Measurements from ENCODE around the gene COL7A1. TPM values are rescaled to one million over a fixed set of nuclear protein-coding genes. Genes with fewer than 3 reads are reported as not detected.

Gene COL7A1
- total and polyA plus RNA-seq, 2 of the 8 experiments (the other 6 are each of a cell fraction or from before 2014, with no cell fraction given) = 10.7 to 13.9 TPM

DNA sequence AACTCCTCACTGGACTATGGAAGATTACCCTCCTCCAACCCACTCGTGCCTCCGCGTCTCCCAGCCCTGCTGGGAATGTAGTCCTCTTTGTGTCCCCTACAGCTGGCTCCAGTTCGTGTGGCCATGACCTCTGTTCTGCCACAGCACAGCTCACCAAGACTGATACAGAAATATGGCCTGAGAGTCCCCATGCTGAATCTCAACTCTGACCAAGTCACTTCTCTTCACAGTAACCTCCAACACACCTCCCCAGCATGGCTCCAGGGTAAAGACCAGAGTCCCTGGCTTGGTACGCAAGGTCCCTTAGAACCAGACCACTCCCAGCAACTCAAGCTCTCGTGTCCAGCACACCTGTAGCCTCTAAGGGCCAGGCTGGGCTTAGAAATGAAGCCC, 2.3 kb upstream of the COL7A1 start (continued):
- TF ChIP-seq SP4 (IDR thresholded peaks at IDR 0.05; ENCODE audit: low read length) (no peak), BRCA1 (IDR thresholded peaks at IDR 0.05; ENCODE audit: low read depth, low read length) (no peak), JUN (IDR thresholded peaks at IDR 0.05; ENCODE audit: low read depth, low read length) (no peak), TAF1 (IDR thresholded peaks at IDR 0.05; ENCODE audit: low read depth, low read length) (no peak), CHD7 (IDR thresholded peaks at IDR 0.05; ENCODE audit: insufficient replicate concordance, low read length) (no peak), FOSL1 (IDR thresholded peaks at IDR 0.05; ENCODE audit: insufficient read depth, low read depth, low read length) (no peak), ZNF274 (IDR thresholded peaks at IDR 0.05; ENCODE audit: borderline replicate concordance, extremely low read depth, low read length) (no peak), CHD1 (IDR thresholded peaks at IDR 0.05; ENCODE audit: low read depth, low read length) (no peak)
- TF ChIP-seq, protein P1, sequence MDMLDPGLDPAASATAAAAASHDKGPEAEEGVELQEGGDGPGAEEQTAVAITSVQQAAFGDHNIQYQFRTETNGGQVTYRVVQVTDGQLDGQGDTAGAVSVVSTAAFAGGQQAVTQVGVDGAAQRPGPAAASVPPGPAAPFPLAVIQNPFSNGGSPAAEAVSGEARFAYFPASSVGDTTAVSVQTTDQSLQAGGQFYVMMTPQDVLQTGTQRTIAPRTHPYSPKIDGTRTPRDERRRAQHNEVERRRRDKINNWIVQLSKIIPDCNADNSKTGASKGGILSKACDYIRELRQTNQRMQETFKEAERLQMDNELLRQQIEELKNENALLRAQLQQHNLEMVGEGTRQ (IDR thresholded peaks at IDR 0.05; ENCODE audit: low read length) = no peak

Measured in H1 (cell line).